LNCAP (cell line): ENCODE data around the gene MMD.

ENCODE experiments used
- TF ChIP-seq, protein P1 (sequence below): fragments of 450-650 bp; IDR thresholded peaks from 2 replicates; pipeline ENCODE4 v1.5.1; 2017; ENCODE audit warnings: mild to moderate bottlenecking

The MMD gene

DNA sequence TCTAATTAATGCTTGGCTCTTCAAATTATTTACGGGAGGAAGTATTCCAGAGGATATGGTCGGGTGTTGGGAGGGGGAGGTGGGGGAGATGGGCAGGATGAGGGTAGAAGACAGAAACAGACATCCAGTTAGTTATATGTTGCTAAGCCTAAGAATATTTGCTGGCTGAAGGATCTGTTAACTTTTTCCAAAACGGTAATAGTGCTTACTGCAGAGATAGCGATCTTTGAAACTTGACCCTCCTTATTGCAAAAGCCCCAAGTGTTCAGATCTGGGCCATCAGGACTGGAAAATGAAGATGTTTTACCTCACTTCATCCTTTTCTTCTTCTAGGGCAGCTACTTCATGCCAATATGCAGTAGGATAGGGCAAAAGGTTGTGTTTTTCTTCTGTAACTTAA lies 27.0 kb upstream of the MMD start:
- TF ChIP-seq, protein P1, sequence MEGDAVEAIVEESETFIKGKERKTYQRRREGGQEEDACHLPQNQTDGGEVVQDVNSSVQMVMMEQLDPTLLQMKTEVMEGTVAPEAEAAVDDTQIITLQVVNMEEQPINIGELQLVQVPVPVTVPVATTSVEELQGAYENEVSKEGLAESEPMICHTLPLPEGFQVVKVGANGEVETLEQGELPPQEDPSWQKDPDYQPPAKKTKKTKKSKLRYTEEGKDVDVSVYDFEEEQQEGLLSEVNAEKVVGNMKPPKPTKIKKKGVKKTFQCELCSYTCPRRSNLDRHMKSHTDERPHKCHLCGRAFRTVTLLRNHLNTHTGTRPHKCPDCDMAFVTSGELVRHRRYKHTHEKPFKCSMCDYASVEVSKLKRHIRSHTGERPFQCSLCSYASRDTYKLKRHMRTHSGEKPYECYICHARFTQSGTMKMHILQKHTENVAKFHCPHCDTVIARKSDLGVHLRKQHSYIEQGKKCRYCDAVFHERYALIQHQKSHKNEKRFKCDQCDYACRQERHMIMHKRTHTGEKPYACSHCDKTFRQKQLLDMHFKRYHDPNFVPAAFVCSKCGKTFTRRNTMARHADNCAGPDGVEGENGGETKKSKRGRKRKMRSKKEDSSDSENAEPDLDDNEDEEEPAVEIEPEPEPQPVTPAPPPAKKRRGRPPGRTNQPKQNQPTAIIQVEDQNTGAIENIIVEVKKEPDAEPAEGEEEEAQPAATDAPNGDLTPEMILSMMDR = no peak

GRCh38 chr17:55446581-55447205 lies 25.1 kb upstream of the MMD start:
- TF ChIP-seq, protein P1 = no peak

- TF ChIP-seq, protein P1 = no peak
Measured at GRCh38 chr17:55444471-55445441, 23.1 kb upstream of the MMD start.

- TF ChIP-seq, protein P1 = no peak
Measured at GRCh38 chr17:55443904-55444303, 22.3 kb upstream of the MMD start.

GRCh38 chr17:55442953-55443683 lies 21.5 kb upstream of the MMD start:
- TF ChIP-seq, protein P1 = no peak

DNA sequence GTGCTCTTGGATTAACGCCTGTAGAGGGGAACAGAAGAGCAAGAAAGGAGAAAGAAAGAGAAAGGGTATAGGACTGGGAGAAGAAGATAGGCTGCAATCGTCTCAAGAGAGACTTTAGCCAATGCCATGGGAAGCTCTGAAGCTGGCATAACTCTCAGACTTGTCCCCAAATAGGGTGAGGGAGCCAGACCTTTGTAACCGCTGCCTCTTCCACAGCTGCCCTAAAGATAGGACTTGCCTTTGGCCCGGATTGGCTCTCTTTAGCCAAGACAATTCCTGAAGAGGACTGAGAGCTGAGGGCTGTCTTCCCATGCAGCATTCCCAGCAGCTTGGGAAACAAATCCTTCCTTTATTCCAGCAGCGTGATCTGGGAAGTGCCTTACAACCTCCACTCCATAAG lies 20.8 kb upstream of the MMD start:
- TF ChIP-seq, protein P1 = no peak

DNA sequence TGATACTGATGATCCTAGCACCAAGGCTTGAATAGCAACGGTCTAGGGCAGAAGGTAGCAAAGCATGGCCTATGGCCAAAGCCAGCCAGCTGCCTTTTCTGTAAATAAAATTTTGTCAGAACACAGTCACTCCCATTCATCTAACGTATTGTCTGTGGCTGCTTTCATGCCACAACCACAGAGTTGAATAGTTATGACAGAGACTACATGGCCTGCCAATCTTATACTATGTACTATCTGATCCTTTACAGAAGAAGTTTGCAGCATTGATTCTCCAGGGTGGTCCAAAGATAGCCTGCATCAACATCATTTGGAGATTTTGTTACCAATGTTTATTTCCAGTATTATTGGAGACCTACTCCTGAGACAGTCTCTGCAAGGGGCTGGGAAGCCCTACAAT lies 19.9 kb upstream of the MMD start:
- TF ChIP-seq, protein P1 = no peak
